Type B pancreatic cell (in vitro differentiated cells): Measurements from ENCODE around the gene KCTD5. TPM values are rescaled to one million over a fixed set of nuclear protein-coding genes. Genes with fewer than 3 reads are reported as not detected.

ENCODE experiments used
- DNase-seq: peaks from one replicate; pipeline ENCODE4 v3.0.0; 2021; ENCODE audit warnings: mixed read lengths; ENCODE audit not compliant: unreplicated experiment; ENCODE audit errors: extremely low spot score
- H3K27ac Mint-ChIP-seq: 2 replicates; pipeline ENCODE4 v1.8.0; 2021; ENCODE audit warnings: mild to moderate bottlenecking, mixed read lengths
- H3K27me3 Mint-ChIP-seq: 2 replicates; pipeline ENCODE4 v1.8.0; 2021; ENCODE audit warnings: mixed read lengths
- H3K36me3 Mint-ChIP-seq: 2 replicates; pipeline ENCODE4 v1.8.0; 2021; ENCODE audit warnings: mixed read lengths
- H3K4me1 Mint-ChIP-seq: one replicate; pipeline ENCODE4 v1.8.0; 2021; ENCODE audit warnings: mixed read lengths; ENCODE audit not compliant: unreplicated experiment
- H3K4me3 Mint-ChIP-seq: 2 replicates; pipeline ENCODE4 v1.8.0; 2021; ENCODE audit warnings: mild to moderate bottlenecking, mixed read lengths
- H3K9me3 Mint-ChIP-seq: 2 replicates; pipeline ENCODE4 v1.8.0; 2021; ENCODE audit warnings: mixed read lengths
- CTCF ChIP-seq: fragments of 200-600 bp; sonication (generic); conservative IDR thresholded peaks from 2 replicates; pipeline ENCODE4 v1.5.0; 2021; ENCODE audit warnings: antibody characterized with exemption, mild to moderate bottlenecking
- total RNA-seq: library from RNA; stranded (reverse); gene quantifications from 2 replicates; pipeline ENCODE4 v1.2.1, GENCODE V29; 2021; ENCODE audit warnings: low replicate concordance

Gene KCTD5
- total RNA-seq, 1 donor from 2014 or later: 25.1 TPM

GRCh38 chr16:2708955-2709587 lies 26.7 kb downstream of the KCTD5 start:
- Mint-ChIP-seq H3K4me3 (no peak overlapping the region), H3K4me1 (no peaks in the 10 kb centered on the region), H3K9me3 (no peaks in the 10 kb centered on the region), H3K36me3 (no peaks in the 10 kb centered on the region), H3K27me3 (no peaks in the 10 kb centered on the region), H3K27ac (no peak overlapping the region)
- no peak for DNase-seq
- TF ChIP-seq CTCF: no peak

GRCh38 chr16:2709588-2709984 lies 27.3 kb downstream of the KCTD5 start:
- no peak for TF ChIP-seq CTCF
- Mint-ChIP-seq H3K4me3 (no peak overlapping the region), H3K4me1 (no peaks in the 10 kb centered on the region), H3K27ac (no peak overlapping the region), H3K36me3 (no peaks in the 10 kb centered on the region), H3K27me3 (no peaks in the 10 kb centered on the region), H3K9me3 (no peaks in the 10 kb centered on the region)
- no peak for DNase-seq

- Mint-ChIP-seq H3K4me1 (no peaks in the 10 kb centered on the region), H3K27me3 (peaks cover 4% of the 10 kb centered on the region), H3K27ac (no peak overlapping the region), H3K36me3 (no peaks in the 10 kb centered on the region), H3K9me3 (no peaks in the 10 kb centered on the region), H3K4me3 (no peak overlapping the region)
- no peak for TF ChIP-seq CTCF
- DNase-seq: no peak
Measured at GRCh38 chr16:2710021-2710710, 27.8 kb downstream of the KCTD5 start.

GRCh38 chr16:2710711-2711231 lies 28.4 kb downstream of the KCTD5 start:
- peaks cover 4% of the 10 kb centered on the region for H3K27me3 Mint-ChIP-seq
- H3K27ac Mint-ChIP-seq: no peak overlapping the region
- TF ChIP-seq CTCF: no peak
- H3K36me3 Mint-ChIP-seq: no peaks in the 10 kb centered on the region
- no peaks in the 10 kb centered on the region for H3K9me3 Mint-ChIP-seq
- H3K4me3 Mint-ChIP-seq: no peak overlapping the region
- DNase-seq: no peak
- H3K4me1 Mint-ChIP-seq: no peaks in the 10 kb centered on the region

GRCh38 chr16:2711370-2712062 lies 29.2 kb downstream of the KCTD5 start:
- TF ChIP-seq CTCF: no peak
- Mint-ChIP-seq H3K36me3 (no peaks in the 10 kb centered on the region), H3K9me3 (no peaks in the 10 kb centered on the region), H3K4me1 (no peaks in the 10 kb centered on the region), H3K27ac (no peak overlapping the region), H3K27me3 (peaks cover 4% of the 10 kb centered on the region), H3K4me3 (no peak overlapping the region)
- DNase-seq: no peak
